Measurements from ENCODE around the gene C1QTNF6. TPM values are rescaled to one million over a fixed set of nuclear protein-coding genes. Genes with fewer than 3 reads are reported as not detected.
"Not testable (repeated sequence)": the region's sequence is repeated elsewhere in the genome, so short reads cannot be mapped to it uniquely, and the experiment has no call there.

C1QTNF6 gene
- total and polyA plus RNA-seq, 10 of the 15 experiments (the other 5 are each of a cell fraction or from before 2014, with no cell fraction given): 0.16 to 4.1 (median 1.3) TPM

GRCh38 chr22:37233751-37234631 lies 45.9 kb upstream of the C1QTNF6 start:
- Histone ChIP-seq H3K9me3 (replicated peaks; ENCODE audit: control insufficient read depth, insufficient read depth, low read length) (no peaks in the 10 kb centered on the region), H3K36me3 (ENCODE audit: control insufficient read depth in 2 of 2, insufficient read depth in 2 of 2, low read length in 1 of 2) (peaks cover 42 to 44% of the 10 kb centered on the region in 2 experiments), H3K27ac (ENCODE audit: control insufficient read depth, insufficient read depth) (no peak overlapping the region; the same call in 1 of the 2 replicates), H3K27me3 (replicated peaks in 1 of 2; ENCODE audit: control insufficient read depth in 2 of 2, insufficient read depth in 2 of 2, low read length in 1 of 2) (no peaks in the 10 kb centered on the region), H2AFZ (ENCODE audit: control insufficient read depth, low read depth, low read length) (no peak overlapping the region), H3K4me3 (no peak overlapping the region), H3K4me2 (ENCODE audit: control insufficient read depth, insufficient read depth) (no peak overlapping the region; the same call in 1 of the 2 replicates), H3K79me2 (ENCODE audit: control insufficient read depth, insufficient read depth, low read length) (peaks cover 58% of the 10 kb centered on the region), H3K4me1 (ENCODE audit: control insufficient read depth, insufficient read depth, low read length) (peaks cover 88% of the 10 kb centered on the region), H4K20me1 (ENCODE audit: control insufficient read depth, insufficient read depth) (peaks cover 8% of the 10 kb centered on the region; the same call in 1 of the 2 replicates), H3K9ac (ENCODE audit: control insufficient read depth, insufficient read depth, low read length) (no peak overlapping the region)
- no peak for TF ChIP-seq CBX3 (IDR thresholded peaks at IDR 0.05; ENCODE audit: borderline replicate concordance, low read depth)
- TF ChIP-seq RB1 (IDR thresholded peaks at IDR 0.05; ENCODE audit: borderline replicate concordance): no peak
- TF ChIP-seq SIX5 (IDR thresholded peaks at IDR 0.05; ENCODE audit: low read depth, low read length, severe bottlenecking): no peak
- no peak for TF ChIP-seq ESRRA (IDR thresholded peaks at IDR 0.05; ENCODE audit: low read length)
- TF ChIP-seq ZNF274 (IDR thresholded peaks at IDR 0.05; ENCODE audit: insufficient read depth, insufficient read length): no peak
- no peak for TF ChIP-seq PAX5 (IDR thresholded peaks at IDR 0.05; ENCODE audit: borderline replicate concordance, low read depth, low read length)
- ChIA-PET CTCF (no interaction called here), RAD21 (ENCODE audit: unreplicated experiment) (no interaction called here), POLR2A (interaction anchor here (1.3 to 2.3 kb wide), 2 partner anchors 9 to 17 kb away, joined by 7 to 9 read pairs; no protein-coding TSS in a partner anchor), SMC1A (ENCODE audit: uncharacterized antibody, unreplicated experiment) (interaction anchor here (6.5 kb wide), 1 partner anchor 9 kb away, joined by 109 read pairs; the partner anchor contains the start of gene RAC2)
- FAIRE-seq (no peak), DNase-seq (ENCODE audit: low read depth, low spot score) (no peak), ATAC-seq (no peak)
- WGBS (ENCODE audit: insufficient coverage, insufficient replicate concordance, low lambda C conversion rate, missing lambda C conversion rate): 84% methylated on average over 26 of the region's 27 CpGs
- BruUV-seq (replicated peaks): no TSS peak
- in situ Hi-C loops (cut with MboI): no loop called here
- intact Hi-C loops (cut with micrococcal nuclease; ENCODE audit: unreplicated experiment): no loop called here

GRCh38 chr22:37233371-37233750 lies 45.3 kb upstream of the C1QTNF6 start:
- H3K27ac ChIP-seq (ENCODE audit: control insufficient read depth, insufficient read depth); in situ Hi-C loops (cut with MboI); FAIRE-seq; intact Hi-C loops (cut with micrococcal nuclease; ENCODE audit: unreplicated experiment); H3K9ac ChIP-seq (ENCODE audit: control insufficient read depth, insufficient read depth, low read length); H3K4me2 ChIP-seq (ENCODE audit: control insufficient read depth, insufficient read depth); H2AFZ ChIP-seq (ENCODE audit: control insufficient read depth, low read depth, low read length); H3K4me3 ChIP-seq; DNase-seq (ENCODE audit: low read depth, low spot score); H3K9me3 ChIP-seq (replicated peaks; ENCODE audit: control insufficient read depth, insufficient read depth, low read length); H3K27me3 ChIP-seq (replicated peaks in 1 of 2; ENCODE audit: control insufficient read depth in 2 of 2, insufficient read depth in 2 of 2, low read length in 1 of 2); H4K20me1 ChIP-seq (ENCODE audit: control insufficient read depth, insufficient read depth); ATAC-seq; BruUV-seq (replicated peaks): not testable (repeated sequence)
- ChIA-PET RAD21 (ENCODE audit: unreplicated experiment) (interaction anchor here (1.1 kb wide), 1 partner anchor 9 kb away, joined by 3 read pairs; no protein-coding TSS in a partner anchor), POLR2A (interaction anchor here (1.3 to 5.8 kb wide), 3 partner anchors 9 to 16 kb away, joined by 7 to 140 read pairs (median 9); partner anchors contain the start of gene RAC2), SMC1A (ENCODE audit: uncharacterized antibody, unreplicated experiment) (interaction anchor here (0.8 to 6.5 kb wide), 2 partner anchors 9 to 15 kb away, joined by 3 to 109 read pairs; partner anchors contain the start of gene RAC2), CTCF (interaction anchor here (5.3 kb wide), 1 partner anchor 11 kb away, joined by 49 read pairs; the partner anchor contains the start of gene RAC2)
- peaks cover 88% of the 10 kb centered on the region for H3K4me1 ChIP-seq (ENCODE audit: control insufficient read depth, insufficient read depth, low read length)
- 83% methylated on average over 12 of the region's 12 CpGs for WGBS (ENCODE audit: insufficient coverage, insufficient replicate concordance, low lambda C conversion rate, missing lambda C conversion rate)
- H3K79me2 ChIP-seq (ENCODE audit: control insufficient read depth, insufficient read depth, low read length): peaks cover 58% of the 10 kb centered on the region
- H3K36me3 ChIP-seq (ENCODE audit: control insufficient read depth in 2 of 2, insufficient read depth in 2 of 2, low read length in 1 of 2): peaks cover 43 to 45% of the 10 kb centered on the region in 2 experiments

All from GM12878 (cell line).